GM12892 (cell line): Measurements from ENCODE around the gene SIPA1L3.

Experiments
- POLR2A ChIP-seq: IDR thresholded peaks from 2 replicates; pipeline ENCODE4 v1.6.1; 2011; ENCODE audit warnings: low read depth, low read length, control low read depth
- POLR2AphosphoS5 ChIP-seq: IDR thresholded peaks from 2 replicates; pipeline ENCODE4 v1.6.1; 2011; ENCODE audit warnings: low read depth, low read length, control low read depth

DNA sequence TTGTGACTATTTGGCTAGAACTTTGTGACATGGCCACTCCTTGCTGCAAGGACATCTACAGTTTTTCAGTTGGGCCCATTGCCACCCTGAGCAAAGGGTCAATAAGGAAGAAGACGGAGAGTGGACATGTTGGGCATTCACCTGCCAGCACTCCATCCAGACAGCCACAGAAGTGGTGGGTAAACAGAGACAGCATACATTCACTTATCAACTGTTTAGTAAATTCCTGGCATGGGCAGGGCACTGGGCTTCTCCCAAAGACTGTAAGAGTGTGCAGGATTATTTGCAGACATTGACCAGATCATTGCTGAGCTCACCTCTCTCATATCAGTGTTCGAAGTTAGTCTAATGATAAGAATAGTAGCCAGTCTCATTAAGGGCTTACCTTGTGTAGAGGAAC is 29.2 kb downstream of the SIPA1L3 start:
- TF ChIP-seq POLR2A (no peak), POLR2AphosphoS5 (no peak)
